Fibroblast of skin of abdomen (primary cell): ENCODE data around the gene VTA1.
"Not testable (repeated sequence)": the region's sequence is repeated elsewhere in the genome, so short reads cannot be mapped to it uniquely, and the experiment has no call there.

Experiments used
- DNase-seq: peaks from one replicate; pipeline ENCODE4 v3.0.0-alpha.2; 2013

Gene VTA1

GRCh38 chr6:142172758-142173157 is 25.7 kb downstream of the VTA1 start:
- DNase-seq = no peak

- DNase-seq = no peak
Measured at GRCh38 chr6:142173980-142174379, 26.9 kb downstream of the VTA1 start.

- DNase-seq = peak; percentile 30
Measured at GRCh38 chr6:142174703-142175102, 27.6 kb downstream of the VTA1 start.

GRCh38 chr6:142178129-142178528 is 31.1 kb downstream of the VTA1 start:
- no peak for DNase-seq

- no peak for DNase-seq
Measured at GRCh38 chr6:142182004-142182403, 34.9 kb downstream of the VTA1 start.

GRCh38 chr6:142183351-142183750 is 36.3 kb downstream of the VTA1 start:
- DNase-seq = no peak

- no peak for DNase-seq
Measured at GRCh38 chr6:142184307-142184706, 37.2 kb downstream of the VTA1 start.

- DNase-seq = no peak
Measured at GRCh38 chr6:142185641-142186040, 38.6 kb downstream of the VTA1 start.

GRCh38 chr6:142187209-142187608 is 40.1 kb downstream of the VTA1 start:
- DNase-seq = peak; percentile 64

- not testable (repeated sequence) for DNase-seq
Measured at GRCh38 chr6:142188341-142188740, 41.3 kb downstream of the VTA1 start.

- no peak for DNase-seq
Measured at GRCh38 chr6:142189057-142189456, 42.0 kb downstream of the VTA1 start.

GRCh38 chr6:142192343-142192742 is 45.3 kb downstream of the VTA1 start:
- no peak for DNase-seq

GRCh38 chr6:142193621-142194020 is 46.6 kb downstream of the VTA1 start:
- DNase-seq = no peak

GRCh38 chr6:142195862-142196541 is 48.9 kb downstream of the VTA1 start:
- no peak for DNase-seq

GRCh38 chr6:142200846-142201628 is 54.0 kb downstream of the VTA1 start:
- DNase-seq = no peak

- DNase-seq = peak; percentile 60
Measured at GRCh38 chr6:142207265-142207877, 60.3 kb downstream of the VTA1 start.

GRCh38 chr6:142210606-142211005 is 63.5 kb downstream of the VTA1 start:
- DNase-seq = no peak

GRCh38 chr6:142213402-142213801 is 66.3 kb downstream of the VTA1 start:
- no peak for DNase-seq

- DNase-seq = no peak
Measured at GRCh38 chr6:142218446-142218845, 71.4 kb downstream of the VTA1 start.

GRCh38 chr6:142222022-142222421 is 75.0 kb downstream of the VTA1 start:
- DNase-seq = no peak

GRCh38 chr6:142223938-142224337 is 76.9 kb downstream of the VTA1 start:
- DNase-seq = no peak

GRCh38 chr6:142225115-142225514 is 78.1 kb downstream of the VTA1 start:
- DNase-seq = no peak

- no peak for DNase-seq
Measured at GRCh38 chr6:142225552-142225951, 78.5 kb downstream of the VTA1 start.

GRCh38 chr6:142226731-142227130 is 79.7 kb downstream of the VTA1 start:
- no peak for DNase-seq
